OCI-LY7 (cell line): Measurements from ENCODE around the gene CAPN7. TPM values are rescaled to one million over a fixed set of nuclear protein-coding genes. Genes with fewer than 3 reads are reported as not detected.

ENCODE experiments used
- BruUV-seq: library from RNA; stranded (reverse); fragments of 400-500 nt; replicated peaks from 2 replicates; lab custom pipeline; 2021; lab: Mats Ljungman, UMichigan
- CTCF ChIA-PET: fragments of 300-600 bp; sonication (Branson Sonifier 250); formaldehyde crosslinking; loops from one replicate; lab custom pipeline; 2022; ENCODE audit warnings: antibody characterized with exemption; ENCODE audit not compliant: unreplicated experiment; lab: Charles Lee
- POLR2A ChIA-PET: fragments of 300-600 bp; sonication (Branson Sonifier 250); formaldehyde crosslinking; loops from one replicate; lab custom pipeline; 2022; ENCODE audit warnings: antibody characterized with exemption; lab: Charles Lee
- DNase-seq: peaks from one replicate; pipeline ENCODE4 v3.0.0-alpha.2; 2015; ENCODE audit warnings: low spot score
- H2AFZ ChIP-seq: fragments of 200-600 bp; sonication (generic), shearing (Covaris generic); 2 replicates; pipeline ENCODE4 v1.6.1; 2014; ENCODE audit warnings: mild to moderate bottlenecking, antibody characterized with exemption, low read length, moderate library complexity
- H3K27ac ChIP-seq: fragments of 200-600 bp; sonication (generic); 2 replicates; pipeline ENCODE4 v1.5.1; 2014; ENCODE audit warnings: mixed run types, low read depth, mild to moderate bottlenecking, moderate library complexity, low read length, inconsistent platforms; ENCODE audit not compliant: poor library complexity, severe bottlenecking
- H3K36me3 ChIP-seq: fragments of 200-600 bp; sonication (generic); 2 replicates; pipeline ENCODE4 v1.6.1; 2014; ENCODE audit warnings: mild to moderate bottlenecking, antibody characterized with exemption, low read length, moderate library complexity, mixed read lengths; ENCODE audit not compliant: insufficient read depth
- H3K4me1 ChIP-seq: fragments of 200-600 bp; sonication (generic); 2 replicates; pipeline ENCODE4 v1.5.1; 2014; ENCODE audit warnings: mild to moderate bottlenecking, low read length; ENCODE audit not compliant: insufficient read depth, poor library complexity, severe bottlenecking
- H3K4me2 ChIP-seq: fragments of 200-600 bp; sonication (generic); 2 replicates; pipeline ENCODE4 v1.6.1; 2014; ENCODE audit warnings: mild to moderate bottlenecking, low read length
- H3K4me3 ChIP-seq: fragments of 200-600 bp; sonication (generic); 2 replicates; pipeline ENCODE4 v1.5.1; 2014; ENCODE audit warnings: mild to moderate bottlenecking, low read depth, low read length; ENCODE audit not compliant: poor library complexity, severe bottlenecking
- H3K79me2 ChIP-seq: fragments of 200-600 bp; sonication (generic); 2 replicates; pipeline ENCODE4 v1.6.1; 2016; ENCODE audit warnings: low read depth, mild to moderate bottlenecking, low read length, moderate library complexity, mixed read lengths; ENCODE audit not compliant: insufficient read depth
- H3K9me2 ChIP-seq: fragments of 200-600 bp; sonication (generic); 2 replicates; pipeline ENCODE4 v1.6.1; 2016; ENCODE audit warnings: mild to moderate bottlenecking, low read length, mixed read lengths; ENCODE audit not compliant: insufficient read depth
- H3K9me3 ChIP-seq: fragments of 200-600 bp; sonication (generic); 2 replicates; pipeline ENCODE4 v1.6.1; 2014; ENCODE audit warnings: mild to moderate bottlenecking, mixed run types, low read length, mixed read lengths
- H4K20me1 ChIP-seq: fragments of 200-600 bp; sonication (generic); 2 replicates; pipeline ENCODE4 v1.6.1; 2014; ENCODE audit warnings: mild to moderate bottlenecking, antibody characterized with exemption, low read length, moderate library complexity, mixed read lengths; ENCODE audit not compliant: insufficient read depth
- CTCF ChIP-seq: fragments of 200-600 bp; sonication (generic); conservative IDR thresholded peaks from 2 replicates; pipeline ENCODE4 v1.5.1; 2014; ENCODE audit warnings: mild to moderate bottlenecking, antibody characterized with exemption, low read length, moderate library complexity, mixed read lengths
- EZH2phosphoT487 ChIP-seq: fragments of 200-600 bp; sonication (generic); IDR thresholded peaks from 2 replicates; pipeline ENCODE4 v1.6.1; 2018; ENCODE audit warnings: low read depth, borderline replicate concordance, mild to moderate bottlenecking, mixed run types, antibody characterized with exemption, low read length, moderate library complexity, mixed read lengths
- intact Hi-C: fragments of 100-400 bp; cut with micrococcal nuclease; formaldehyde crosslinking; loops from one replicate; pipeline ENCODE4 v1.10.0; 2022; ENCODE audit not compliant: unreplicated experiment
- total RNA-seq, 2 experiments: library from RNA; depleted of rRNA in 1 of 2; stranded (reverse); fragments of >200 nt in 1 of 2; shearing (Covaris generic) in 1 of 2; gene quantifications; 2 replicates each; pipeline ENCODE4 v1.2.3, GENCODE V29; 2014 to 2022

CAPN7 gene
- total RNA-seq, 2 experiments from 2014 or later = 33.4 to 41.5 TPM

GRCh38 chr3:15279205-15279604 lies 73.2 kb downstream of the CAPN7 start:
- Histone ChIP-seq H3K27ac (no peak overlapping the region), H3K4me1 (peaks cover 28% of the 10 kb centered on the region), H3K9me3 (no peaks in the 10 kb centered on the region), H3K4me3 (no peak overlapping the region), H2AFZ (no peak overlapping the region), H4K20me1 (no peaks in the 10 kb centered on the region), H3K79me2 (no peaks in the 10 kb centered on the region), H3K36me3 (no peaks in the 10 kb centered on the region), H3K4me2 (no peak overlapping the region), H3K9me2 (no peaks in the 10 kb centered on the region)
- POLR2A ChIA-PET = interaction anchor here (0.6 to 1.5 kb wide), 5 partner anchors 12 to 101 kb away, joined by 3 to 4 read pairs (median 3); no protein-coding TSS in a partner anchor
- TF ChIP-seq EZH2phosphoT487 (no peak), CTCF (no peak)
- BruUV-seq = no TSS peak
- CTCF ChIA-PET = interaction anchor here (1.0 kb wide), 1 partner anchor 12 kb away, joined by 3 read pairs; no protein-coding TSS in a partner anchor
- intact Hi-C loops = no loop called here
- no peak for DNase-seq

GRCh38 chr3:15279671-15280402 lies 73.8 kb downstream of the CAPN7 start:
- Histone ChIP-seq H3K4me3 (no peak overlapping the region), H3K27ac (no peak overlapping the region), H3K4me1 (peaks cover 31% of the 10 kb centered on the region), H3K79me2 (no peaks in the 10 kb centered on the region), H4K20me1 (no peaks in the 10 kb centered on the region), H3K9me3 (no peaks in the 10 kb centered on the region), H3K36me3 (no peaks in the 10 kb centered on the region), H3K4me2 (no peak overlapping the region), H2AFZ (no peak overlapping the region), H3K9me2 (no peaks in the 10 kb centered on the region)
- intact Hi-C loops = no loop called here
- TF ChIP-seq EZH2phosphoT487 (no peak), CTCF (no peak)
- BruUV-seq = no TSS peak
- ChIA-PET POLR2A (interaction anchor here (0.6 to 1.5 kb wide), 7 partner anchors 10 to 101 kb away, joined by 3 to 10 read pairs (median 3); no protein-coding TSS in a partner anchor), CTCF (interaction anchor here (1.0 kb wide), 2 partner anchors 9 to 13 kb away, joined by 3 read pairs; no protein-coding TSS in a partner anchor)
- DNase-seq = no peak
